ENCODE measurements around the gene RASA3. TPM values are rescaled to one million over a fixed set of nuclear protein-coding genes. Genes with fewer than 3 reads are reported as not detected.
"Not testable (repeated sequence)": the region's sequence is repeated elsewhere in the genome, so short reads cannot be mapped to it uniquely, and the experiment has no call there.

RASA3 gene
- total RNA-seq, 2 donors from 2014 or later: 4.4 to 7.2 TPM

DNA sequence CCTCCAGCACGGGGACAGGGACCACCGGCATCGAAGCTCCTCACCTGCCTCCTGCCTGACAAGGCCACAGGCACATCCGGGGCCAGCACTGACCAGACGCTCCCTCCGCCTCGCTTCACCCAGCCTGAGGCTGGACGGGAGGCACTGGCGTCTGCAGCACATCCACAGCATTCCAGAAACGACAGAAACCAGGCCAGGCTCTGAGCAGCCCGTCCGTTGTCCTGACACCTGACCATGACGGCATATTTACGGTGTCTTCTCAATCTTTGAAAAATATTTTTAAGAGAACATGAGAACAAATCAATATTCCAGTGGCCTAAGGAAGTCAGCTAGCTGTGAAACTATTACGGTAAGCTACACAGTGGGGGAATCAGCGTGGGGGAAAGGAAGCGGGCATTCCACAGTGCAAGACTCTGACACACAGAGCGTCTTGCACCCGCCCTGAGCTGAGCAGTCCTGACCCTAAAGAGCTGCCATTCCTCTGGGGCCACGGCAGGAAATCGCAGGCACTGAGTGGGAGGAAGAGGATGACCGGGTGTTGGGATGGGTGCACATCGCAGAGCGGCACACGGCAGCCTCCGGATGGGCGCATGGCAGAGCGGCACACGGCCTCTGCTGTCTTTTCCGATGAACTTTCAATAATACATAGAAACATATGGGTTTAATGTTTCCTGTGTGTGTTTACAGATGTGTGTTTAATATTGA lies 26.8 kb downstream of the RASA3 start:
- H3K27me3 ChIP-seq: no peaks in the 10 kb centered on the region
- TF ChIP-seq, protein P1, sequence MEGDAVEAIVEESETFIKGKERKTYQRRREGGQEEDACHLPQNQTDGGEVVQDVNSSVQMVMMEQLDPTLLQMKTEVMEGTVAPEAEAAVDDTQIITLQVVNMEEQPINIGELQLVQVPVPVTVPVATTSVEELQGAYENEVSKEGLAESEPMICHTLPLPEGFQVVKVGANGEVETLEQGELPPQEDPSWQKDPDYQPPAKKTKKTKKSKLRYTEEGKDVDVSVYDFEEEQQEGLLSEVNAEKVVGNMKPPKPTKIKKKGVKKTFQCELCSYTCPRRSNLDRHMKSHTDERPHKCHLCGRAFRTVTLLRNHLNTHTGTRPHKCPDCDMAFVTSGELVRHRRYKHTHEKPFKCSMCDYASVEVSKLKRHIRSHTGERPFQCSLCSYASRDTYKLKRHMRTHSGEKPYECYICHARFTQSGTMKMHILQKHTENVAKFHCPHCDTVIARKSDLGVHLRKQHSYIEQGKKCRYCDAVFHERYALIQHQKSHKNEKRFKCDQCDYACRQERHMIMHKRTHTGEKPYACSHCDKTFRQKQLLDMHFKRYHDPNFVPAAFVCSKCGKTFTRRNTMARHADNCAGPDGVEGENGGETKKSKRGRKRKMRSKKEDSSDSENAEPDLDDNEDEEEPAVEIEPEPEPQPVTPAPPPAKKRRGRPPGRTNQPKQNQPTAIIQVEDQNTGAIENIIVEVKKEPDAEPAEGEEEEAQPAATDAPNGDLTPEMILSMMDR (IDR thresholded peaks at IDR 0.05): no peak
- DNase-seq: no peak
- H3K4me1 ChIP-seq: no peaks in the 10 kb centered on the region
- intact Hi-C loops (cut with DNase I): no loop called here
- no peak overlapping the region for H3K9ac ChIP-seq (ENCODE audit: low read depth in 2 of 2, low read length in 2 of 2)
- no peak overlapping the region for H3K4me3 ChIP-seq
- H3K27ac ChIP-seq: no peak overlapping the region
- no peaks in the 10 kb centered on the region for H3K36me3 ChIP-seq
- no peaks in the 10 kb centered on the region for H3K9me3 ChIP-seq

GRCh38 chr13:114104655-114105520 lies 27.5 kb downstream of the RASA3 start:
- Histone ChIP-seq H3K4me3 (no peak overlapping the region), H3K4me1 (no peaks in the 10 kb centered on the region), H3K27me3 (no peaks in the 10 kb centered on the region), H3K27ac (no peak overlapping the region), H3K36me3 (no peaks in the 10 kb centered on the region), H3K9ac (ENCODE audit: low read depth in 2 of 2, low read length in 2 of 2) (peak overlapping the region in 1 of 2 donors; percentile 6), H3K9me3 (no peaks in the 10 kb centered on the region)
- intact Hi-C loops (cut with DNase I): no loop called here
- DNase-seq: no peak
- TF ChIP-seq, protein P1 (IDR thresholded peaks at IDR 0.05): no peak

GRCh38 chr13:114103801-114104654 lies 28.4 kb downstream of the RASA3 start:
- H3K36me3 ChIP-seq: no peaks in the 10 kb centered on the region
- H3K9me3 ChIP-seq: no peaks in the 10 kb centered on the region
- H3K27ac ChIP-seq: no peak overlapping the region
- no peak for DNase-seq
- no peak overlapping the region for H3K4me3 ChIP-seq
- intact Hi-C loops (cut with DNase I): no loop called here
- no peaks in the 10 kb centered on the region for H3K4me1 ChIP-seq
- H3K27me3 ChIP-seq: no peaks in the 10 kb centered on the region
- no peak overlapping the region for H3K9ac ChIP-seq (ENCODE audit: low read depth in 2 of 2, low read length in 2 of 2)
- TF ChIP-seq, protein P1 (IDR thresholded peaks at IDR 0.05): no peak

DNA sequence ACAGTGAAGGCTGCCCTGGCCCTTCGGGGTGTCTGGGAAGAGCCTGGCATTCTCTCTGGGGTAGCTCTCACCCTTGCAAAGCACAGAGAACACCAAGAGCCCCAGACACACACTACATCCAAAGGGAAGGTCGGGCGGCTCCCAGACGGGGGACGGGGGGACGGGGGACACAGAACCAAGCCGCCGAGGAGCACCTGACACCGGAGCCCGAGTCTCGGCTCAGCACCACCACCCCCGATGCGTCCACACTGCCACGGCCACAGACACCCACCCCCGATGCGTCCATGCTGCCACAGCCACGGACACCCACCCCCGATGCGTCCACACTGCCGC lies 29.2 kb downstream of the RASA3 start:
- DNase-seq; H3K4me1 ChIP-seq; H3K9ac ChIP-seq (ENCODE audit: low read depth in 2 of 2, low read length in 2 of 2); H3K36me3 ChIP-seq; H3K27ac ChIP-seq; H3K9me3 ChIP-seq; intact Hi-C loops (cut with DNase I); H3K4me3 ChIP-seq; H3K27me3 ChIP-seq: not testable (repeated sequence)

DNA sequence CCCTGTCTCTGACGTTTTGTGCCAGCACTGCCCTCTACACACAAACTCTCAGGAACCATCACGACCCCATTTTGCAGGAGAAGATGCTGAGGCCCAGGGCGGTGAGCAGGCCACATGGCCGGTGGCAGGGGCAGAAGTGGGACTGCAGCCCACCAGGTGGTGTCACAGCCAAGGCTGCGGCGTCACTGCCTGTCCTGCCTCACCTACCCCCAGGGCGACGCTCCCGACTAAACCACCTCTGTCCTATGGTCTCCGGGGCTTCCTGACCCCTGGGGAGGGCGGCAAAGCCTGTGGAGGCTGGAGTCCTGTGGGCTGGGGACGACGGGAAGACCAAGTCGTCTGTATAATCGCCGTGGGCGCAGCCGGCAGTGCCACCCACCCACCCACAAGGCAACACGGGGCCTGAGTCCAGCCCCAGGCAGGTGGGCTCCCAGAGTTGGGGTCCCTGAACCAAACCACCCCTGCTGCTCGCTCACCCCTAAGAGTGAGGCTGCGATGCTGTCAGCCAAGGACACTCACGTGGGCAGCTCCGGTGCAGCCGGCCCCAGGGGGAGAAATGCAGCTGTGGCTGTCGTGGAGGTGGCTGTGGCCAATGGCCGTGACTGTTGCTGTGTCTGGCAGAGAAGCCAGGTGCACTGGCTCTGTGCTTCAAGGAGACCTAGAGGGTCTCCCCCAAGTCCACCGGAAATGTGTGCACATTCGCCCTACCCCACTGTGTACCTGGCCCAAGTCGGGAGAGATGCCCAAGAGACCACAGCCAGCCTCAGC lies 29.7 kb downstream of the RASA3 start:
- Histone ChIP-seq H3K4me1 (no peaks in the 10 kb centered on the region), H3K27me3 (no peaks in the 10 kb centered on the region), H3K9ac (ENCODE audit: low read depth in 2 of 2, low read length in 2 of 2) (no peak overlapping the region), H3K27ac (no peak overlapping the region), H3K36me3 (no peaks in the 10 kb centered on the region), H3K4me3 (no peak overlapping the region), H3K9me3 (no peaks in the 10 kb centered on the region)
- no peak for DNase-seq
- TF ChIP-seq, protein P1 (IDR thresholded peaks at IDR 0.05): no peak
- intact Hi-C loops (cut with DNase I): no loop called here

Measured in colonic mucosa (tissue), 4 donors.